Superior temporal gyrus (tissue), 1 donor: Measurements from ENCODE around the gene MRPL54.

ENCODE experiments used
- DNase-seq: peaks from one replicate; pipeline ENCODE4 v3.0.0-alpha.2; 2016; ENCODE audit errors: extremely low spot score

Gene MRPL54

DNA sequence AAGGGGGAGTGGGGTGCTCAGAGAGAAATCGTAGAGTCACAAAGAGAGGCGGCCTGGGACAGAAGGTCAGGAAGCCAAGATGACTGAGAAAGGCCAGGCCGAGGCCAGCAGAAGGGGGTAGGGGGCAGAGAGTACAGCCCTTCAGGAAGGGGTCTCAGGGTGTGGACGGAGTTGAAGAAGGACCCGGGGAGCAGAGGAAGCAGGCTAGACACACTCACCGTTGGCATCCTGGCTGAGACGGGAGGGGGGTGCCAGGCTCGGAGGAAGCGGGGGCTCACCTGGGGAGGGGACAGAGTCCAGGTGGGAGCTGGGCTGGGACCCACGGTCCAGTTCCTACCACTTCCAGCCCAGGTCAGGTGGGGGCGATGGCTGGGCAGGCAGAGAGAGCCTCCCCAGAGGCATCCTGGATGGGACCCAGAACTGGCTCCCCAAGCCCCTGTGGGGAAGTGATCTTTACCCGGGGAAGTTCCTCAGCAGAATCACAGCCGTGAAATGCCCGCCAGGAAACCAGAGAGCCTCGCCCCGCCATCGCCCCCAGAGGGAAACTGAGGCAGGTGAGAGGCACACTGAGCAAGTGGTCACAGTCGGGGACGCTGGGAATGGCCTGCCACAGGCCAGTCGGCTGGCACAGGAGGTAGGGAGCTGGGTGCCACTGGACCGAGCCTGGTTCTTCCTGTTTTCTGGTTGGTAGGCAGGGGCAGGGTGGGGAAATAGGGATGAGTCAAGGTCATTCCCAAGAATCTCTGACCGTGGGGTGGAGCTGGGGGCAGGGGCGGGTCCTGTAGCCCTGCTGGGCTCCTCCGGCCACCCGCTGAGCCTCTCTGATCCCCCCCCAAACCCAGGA lies 22.3 kb downstream of the MRPL54 start:
- no peak for DNase-seq

GRCh38 chr19:3785451-3785937 lies 23.0 kb downstream of the MRPL54 start:
- DNase-seq, result peak; percentile 10

GRCh38 chr19:3785938-3786824 lies 23.7 kb downstream of the MRPL54 start, which contains the start of gene MATK:
Gene MATK, minus strand, starts transcription at chr19:3786381. Its CDS starts 1,246 bp downstream, at chr19:3785135.
- no peak for DNase-seq

- DNase-seq, result no peak
These were observed 26.7 kb downstream of the MRPL54 start for GRCh38 chr19:3788996-3789778.

DNA sequence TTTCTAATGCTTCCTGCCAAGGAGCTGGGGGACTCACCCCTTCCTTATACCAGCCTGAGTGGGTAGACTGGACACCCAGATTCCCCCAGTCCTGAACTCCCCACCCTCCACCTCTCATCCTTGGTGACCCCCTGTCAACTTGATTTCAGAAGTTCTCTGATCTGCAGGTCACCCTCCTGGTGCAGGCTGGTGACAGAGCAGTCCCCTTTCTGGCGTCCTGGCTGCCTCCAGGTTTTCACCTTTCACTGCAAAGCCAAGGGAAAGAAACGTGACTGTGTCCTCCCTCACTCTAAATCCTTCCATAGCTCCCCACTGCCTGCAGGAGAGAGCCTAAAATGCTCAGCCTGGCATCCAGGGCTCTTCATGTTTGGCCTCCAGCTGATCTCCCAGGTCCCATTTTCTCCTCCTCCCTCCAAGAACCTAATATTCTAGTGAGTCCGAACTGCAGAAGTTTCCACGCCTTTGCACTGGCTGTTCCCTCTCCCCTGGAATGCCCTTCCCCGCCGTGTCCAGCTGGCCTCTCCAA lies 27.8 kb downstream of the MRPL54 start:
- DNase-seq, result no peak

DNA sequence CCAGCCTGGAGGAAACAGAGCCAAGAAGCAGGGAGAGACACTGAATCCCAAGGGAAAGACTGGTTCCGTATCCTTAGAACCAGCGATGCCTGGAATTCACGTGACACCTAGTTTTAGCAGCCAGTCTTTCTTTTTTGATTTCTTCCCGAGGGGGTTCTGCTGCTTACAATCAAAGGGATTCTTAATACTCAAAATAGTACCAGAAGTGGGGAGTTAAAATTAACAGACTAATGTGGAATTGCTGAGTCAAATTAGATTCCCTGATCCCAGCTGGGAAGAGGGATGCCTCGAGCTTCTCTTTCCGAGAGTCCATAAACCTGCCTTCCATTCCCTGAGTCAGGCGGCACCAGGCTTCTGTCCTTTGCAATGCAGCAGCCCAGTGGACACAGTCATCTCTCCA lies 28.5 kb downstream of the MRPL54 start:
- no peak for DNase-seq

DNA sequence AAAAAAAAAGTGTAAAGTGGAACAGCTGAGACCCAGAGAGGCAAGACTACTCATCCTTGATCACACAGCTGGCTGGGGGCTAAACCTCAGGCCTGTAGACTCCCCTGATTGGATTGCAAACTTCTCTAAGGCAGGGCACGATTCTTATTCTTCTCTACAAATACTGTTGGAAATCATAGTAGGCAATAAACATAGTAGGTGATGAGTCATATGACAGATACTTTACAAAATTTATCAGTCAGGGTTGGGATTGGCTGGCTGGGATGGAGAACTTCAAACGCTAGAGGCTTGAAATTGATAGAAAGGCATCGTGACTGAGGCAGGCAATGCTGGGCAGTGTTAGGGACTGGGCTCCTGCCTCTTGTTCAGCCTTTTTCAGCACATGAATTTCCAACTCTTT lies 29.6 kb downstream of the MRPL54 start:
- no peak for DNase-seq

DNA sequence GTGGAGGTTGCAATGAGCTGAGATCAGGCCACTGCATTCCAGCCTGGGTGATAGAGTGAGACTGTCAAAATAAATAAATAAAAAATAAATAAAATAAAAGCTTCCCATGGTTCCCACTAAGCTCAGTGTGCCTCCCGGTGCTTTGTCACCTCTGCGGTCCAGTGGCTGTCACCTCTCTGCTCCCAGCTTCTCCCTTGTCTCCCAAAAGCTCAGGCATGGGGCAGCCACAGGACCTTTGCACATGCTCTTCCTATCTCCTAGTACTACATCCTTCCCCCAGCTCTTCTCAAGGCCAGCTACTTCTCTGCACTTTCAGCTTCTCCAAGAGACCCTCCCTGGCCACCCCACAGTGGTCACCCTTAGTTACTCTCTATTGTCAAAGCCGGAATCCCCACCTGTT lies 31.3 kb downstream of the MRPL54 start:
- no peak for DNase-seq

DNA sequence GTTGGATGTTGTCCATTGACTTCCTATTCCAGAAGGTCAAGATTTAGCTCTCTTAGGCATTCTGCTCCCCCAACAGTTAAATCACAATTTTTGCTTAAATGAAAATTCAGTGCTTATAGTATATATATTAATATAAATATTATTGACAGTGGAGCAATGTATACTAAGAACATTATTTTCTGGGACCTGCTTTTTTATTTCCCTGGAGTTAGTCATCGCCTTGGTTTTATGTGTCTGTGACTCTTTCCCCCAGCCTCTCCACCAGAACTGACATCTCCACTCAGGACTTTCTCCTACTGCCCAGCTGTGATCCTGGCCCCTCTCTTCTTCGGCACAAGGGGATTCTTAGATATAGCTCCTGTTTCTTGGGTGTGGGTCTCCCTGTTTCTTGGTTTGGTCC lies 33.9 kb downstream of the MRPL54 start:
- DNase-seq, result no peak

DNA sequence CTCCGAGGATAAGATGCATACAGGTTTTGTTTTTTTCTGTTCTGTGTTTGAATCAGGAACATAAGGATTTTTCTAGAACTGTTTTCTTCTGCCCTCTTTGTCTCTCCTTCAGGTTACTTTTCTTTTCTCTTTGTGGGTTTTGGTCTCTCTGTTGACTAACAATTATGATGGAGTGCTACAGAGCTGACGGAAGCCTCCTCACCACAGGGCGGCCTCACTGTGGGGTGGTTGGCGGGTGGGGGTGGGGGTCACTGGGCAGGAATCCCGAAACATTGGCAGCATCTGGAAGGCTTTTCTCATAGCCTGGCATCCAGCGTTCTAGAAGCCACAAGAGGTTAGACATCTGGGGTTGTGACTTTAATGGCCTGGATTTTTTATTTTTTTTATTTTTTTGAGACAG lies 35.7 kb downstream of the MRPL54 start:
- no peak for DNase-seq

DNA sequence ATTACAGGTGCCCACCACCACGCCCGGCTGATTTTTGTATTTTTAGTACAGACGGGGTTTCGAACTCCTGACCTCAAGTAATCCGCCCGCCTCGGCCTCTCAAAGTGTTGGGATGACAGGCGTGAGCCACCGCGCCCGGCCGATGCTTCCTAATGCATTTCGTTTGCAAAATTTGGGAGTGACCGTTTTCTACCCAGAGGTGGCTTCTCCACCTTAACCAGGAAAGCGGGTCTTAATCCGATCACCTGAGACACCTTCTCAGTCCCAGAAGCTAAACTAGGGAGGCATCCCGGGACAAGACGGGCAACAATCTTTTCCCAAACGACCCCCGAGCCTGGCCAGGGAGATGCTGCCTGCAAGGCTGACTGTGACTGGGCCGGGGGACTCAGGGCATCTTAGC lies 38.5 kb downstream of the MRPL54 start:
- DNase-seq, result peak; percentile 10

DNA sequence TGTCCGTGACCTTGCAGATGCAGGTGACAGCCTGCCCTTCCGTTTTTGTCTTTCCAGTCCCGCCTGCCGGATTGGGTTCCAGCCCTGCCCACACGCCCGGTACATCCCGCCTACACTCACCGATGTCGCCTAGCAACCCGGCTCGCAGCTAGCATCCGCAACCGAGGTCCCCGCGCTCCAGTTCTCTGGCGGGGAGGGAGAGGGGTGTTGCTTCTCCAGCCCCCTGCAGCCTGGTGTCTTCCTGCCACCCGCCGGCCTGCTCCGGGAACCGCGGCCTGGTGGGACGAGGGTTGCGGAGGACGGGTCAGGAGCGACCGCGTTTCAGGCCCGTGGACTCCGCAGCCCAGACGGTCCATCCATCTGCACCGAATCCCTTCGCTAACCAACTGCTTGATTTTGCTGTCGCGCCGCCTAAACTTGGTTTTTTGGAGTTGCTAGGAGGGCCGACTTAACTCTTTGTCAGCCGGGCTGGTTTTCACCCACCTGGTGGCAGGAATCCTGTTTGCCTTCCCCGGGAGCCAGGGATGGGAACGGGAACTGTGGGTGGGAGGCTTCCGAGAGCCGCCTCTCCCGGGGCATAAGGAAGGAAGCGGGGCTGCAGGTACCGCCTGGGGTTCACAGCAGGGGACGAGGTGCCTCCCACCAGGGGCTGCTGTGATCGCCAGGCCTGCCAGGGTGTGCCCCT lies 39.1 kb downstream of the MRPL54 start:
- peak; percentile 29 for DNase-seq

GRCh38 chr19:3803114-3803888 lies 40.8 kb downstream of the MRPL54 start:
- DNase-seq, result no peak

- DNase-seq, result no peak
These were observed 41.5 kb downstream of the MRPL54 start for GRCh38 chr19:3803986-3804385.

GRCh38 chr19:3804429-3804828 lies 41.9 kb downstream of the MRPL54 start:
- no peak for DNase-seq

DNA sequence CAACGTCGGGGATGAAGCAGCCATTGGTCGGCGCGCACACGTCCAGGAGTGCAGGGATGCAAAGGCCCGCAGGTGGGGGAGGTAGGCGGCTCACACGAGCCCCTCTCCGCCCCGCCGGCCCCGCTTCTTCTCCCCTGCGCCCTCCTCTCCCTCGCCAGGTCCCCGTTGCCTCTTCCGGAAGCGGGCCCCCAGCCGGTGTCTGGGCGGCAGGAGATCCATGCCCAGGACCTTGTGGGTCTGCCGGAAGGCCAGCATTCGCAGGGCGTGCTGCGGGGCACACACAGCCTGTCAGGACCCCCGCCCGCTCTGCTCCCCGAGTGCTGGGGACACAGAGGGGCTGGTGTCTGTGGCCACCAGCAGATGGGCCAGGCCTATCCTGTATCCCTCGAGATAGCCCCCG lies 43.4 kb downstream of the MRPL54 start:
- DNase-seq, result no peak

DNA sequence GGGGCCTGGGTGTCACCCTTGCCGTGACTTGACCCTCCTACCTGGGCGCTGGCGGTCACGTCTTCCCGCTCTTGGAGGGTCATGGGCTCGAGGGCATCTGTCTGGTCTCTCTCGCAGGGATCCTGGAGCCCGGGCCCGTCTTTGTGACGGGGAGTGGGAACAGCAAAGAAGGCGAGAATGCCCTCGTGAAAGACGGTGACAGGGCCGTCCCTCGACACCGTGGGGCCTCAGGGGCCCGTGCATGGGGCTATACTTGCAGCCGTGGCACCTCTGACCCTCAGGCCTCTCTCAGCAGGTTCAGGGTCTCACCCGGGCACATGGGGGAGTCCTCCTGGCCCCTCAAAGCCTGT lies 44.6 kb downstream of the MRPL54 start:
- DNase-seq, result no peak

DNA sequence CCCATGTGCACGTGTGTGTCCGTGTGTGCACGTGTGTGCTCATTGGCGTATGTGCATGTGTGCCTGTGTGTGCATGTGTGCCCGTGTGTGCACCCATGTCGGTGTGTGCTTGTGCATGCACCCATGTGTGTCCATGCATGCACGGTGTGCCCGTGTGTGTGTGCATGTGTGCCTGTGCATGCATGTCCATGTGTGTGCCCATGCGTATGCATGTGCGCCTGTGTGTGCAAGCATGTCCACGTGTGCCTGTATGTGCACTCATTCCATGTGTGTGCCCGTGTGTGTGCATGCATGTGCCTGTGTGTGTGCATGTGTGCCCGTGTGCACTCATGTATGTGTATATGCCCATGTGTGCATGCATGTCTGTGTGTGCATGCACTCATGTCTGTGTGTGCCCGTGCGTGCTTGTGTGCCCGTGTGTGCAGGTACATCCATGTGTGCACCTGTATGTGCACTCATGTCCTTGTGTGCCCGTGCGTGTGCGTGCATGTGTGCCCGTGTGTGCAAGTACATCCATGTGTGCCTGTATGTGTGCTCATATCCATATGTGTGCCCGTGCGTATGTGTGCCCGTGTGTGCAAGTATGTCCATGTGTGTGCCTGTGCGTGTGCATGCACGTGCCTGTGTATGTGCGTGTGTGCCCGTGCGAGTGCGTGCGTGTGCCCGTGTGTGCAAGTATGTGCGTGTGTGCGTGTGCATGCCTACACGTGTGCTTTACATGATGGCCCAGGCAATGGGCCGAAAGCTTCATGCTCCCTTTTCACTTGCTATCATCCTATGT lies 45.3 kb downstream of the MRPL54 start:
- DNase-seq, result no peak

DNA sequence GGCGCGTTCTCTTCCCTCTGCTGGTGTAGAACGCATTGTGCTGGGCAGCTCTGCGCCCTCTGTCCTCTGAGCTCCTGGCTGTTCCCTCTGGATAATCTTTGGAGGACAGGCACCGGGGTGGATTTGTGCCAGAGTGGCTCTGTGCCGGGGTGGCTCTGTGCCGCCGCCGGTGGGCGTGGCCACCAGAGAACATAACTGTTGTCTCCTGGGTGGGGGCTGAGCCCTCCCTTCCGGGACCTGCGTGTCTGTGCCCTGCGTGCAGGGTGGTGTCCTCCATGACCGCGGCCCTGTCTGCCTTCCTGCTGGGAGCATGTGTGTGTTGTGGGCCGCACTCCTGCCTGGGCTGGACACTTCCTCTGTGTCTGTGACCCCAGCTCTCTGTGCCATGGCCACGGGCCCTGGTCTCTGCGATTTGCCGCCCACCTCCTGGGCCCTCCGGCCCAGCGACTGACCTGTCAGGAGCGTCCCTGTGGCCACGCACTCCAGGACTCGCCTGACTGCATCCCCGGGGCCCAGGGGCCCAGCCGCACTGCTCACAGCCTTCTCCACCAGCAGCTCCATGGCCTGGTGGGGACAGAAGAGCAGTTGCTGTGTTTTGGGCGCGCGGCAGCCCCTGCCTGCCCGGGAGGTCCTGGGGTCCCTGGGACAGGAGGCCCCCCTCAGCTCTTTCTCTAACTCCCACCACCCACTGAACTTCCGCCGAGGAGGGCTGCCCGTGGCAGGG lies 46.1 kb downstream of the MRPL54 start:
- no peak for DNase-seq
